Esophagus muscularis mucosa (tissue), 4 donors: ENCODE results near the gene LIPJ. TPM values are rescaled to one million over a fixed set of nuclear protein-coding genes. Genes with fewer than 3 reads are reported as not detected.

Experiments used
- DNase-seq: peaks from one replicate; pipeline ENCODE4 v3.0.0-alpha.2; 2017; ENCODE audit errors: extremely low spot score
- H3K27ac ChIP-seq, 4 donors: fragments of 200-600 bp; sonication (generic); replicated peaks in 1 of 4; 1 replicate in 3 of 4; 2 replicates in 1 of 4; pipeline ENCODE4 v1.5.1; 2016 to 2019; ENCODE audit warnings: mild to moderate bottlenecking in 1 of 4
- H3K27me3 ChIP-seq, 4 donors: fragments of 200-600 bp; sonication (generic); one replicate each; pipeline versions ENCODE4 v1.5.1 to v1.6.0; 2016 to 2019
- H3K36me3 ChIP-seq, 4 donors: fragments of 200-600 bp; sonication (generic); one replicate each; pipeline ENCODE4 v1.5.1; 2016 to 2019
- H3K4me1 ChIP-seq, 4 donors: fragments of 200-600 bp; sonication (generic); one replicate each; pipeline ENCODE4 v1.5.1; 2016 to 2019
- H3K4me3 ChIP-seq, 4 donors: fragments of 200-600 bp; sonication (generic); 1 replicate in 2 of 4; 2 replicates in 2 of 4; pipeline ENCODE4 v1.5.1; 2016 to 2019; ENCODE audit warnings: mild to moderate bottlenecking in 4 of 4, moderate library complexity in 1 of 4
- H3K9me3 ChIP-seq, 4 donors: fragments of 200-600 bp; sonication (generic); 1 replicate in 3 of 4; 2 replicates in 1 of 4; pipeline ENCODE4 v1.5.1; 2016 to 2019
- CTCF ChIP-seq, 3 experiments: fragments of 200-600 bp in 2 of 3; fragments of 450-650 bp in 1 of 3; sonication (generic) in 2 of 3; IDR thresholded peaks; one replicate each; pipeline ENCODE4 v1.5.1; 2017 to 2019; ENCODE audit warnings: antibody characterized with exemption in 3 of 3, mild to moderate bottlenecking in 2 of 3, moderate library complexity in 1 of 3
- EP300 ChIP-seq: sonication (generic); formaldehyde crosslinking; IDR thresholded peaks from one replicate; pipeline ENCODE4 v1.6.1; 2017; ENCODE audit warnings: antibody characterized with exemption
- POLR2A ChIP-seq: fragments of 450-650 bp; IDR thresholded peaks from one replicate; pipeline ENCODE4 v1.6.1; 2017; ENCODE audit warnings: antibody characterized with exemption, moderate library complexity, mild to moderate bottlenecking, low read depth
- POLR2AphosphoS5 ChIP-seq, 2 donors: sonication (generic); formaldehyde crosslinking; IDR thresholded peaks; one replicate each; pipeline ENCODE4 v1.6.1; 2017; ENCODE audit warnings: antibody characterized with exemption in 2 of 2
- WGBS: methylation state at CpG from one replicate; pipeline ENCODE4 v1.1.5; 2018; 5-methylcytosine and 5-hydroxymethylcytosine counted together
- intact Hi-C: fragments of 100-400 bp; cut with DNase I; formaldehyde crosslinking; loops from one replicate; pipeline ENCODE4 v1.15.1; 2023
- small RNA-seq, 3 donors: library from RNA; depleted of rRNA; stranded (forward); fragments of <200 nt; gene quantifications; one replicate each; pipeline ENCODE3, GENCODE V24; 2016
- total RNA-seq, 4 donors: library from RNA; depleted of rRNA; stranded (reverse); fragments of >200 nt; gene quantifications; one replicate each; pipeline versions ENCODE4 v1.1.0 to v1.2.1, GENCODE V29; 2016

The LIPJ gene
- total RNA-seq, 4 donors from 2014 or later: 0.19 TPM; not detected in 3

- WGBS: 94% methylated on average over 2 of the region's 2 CpGs
- no peak for TF ChIP-seq CTCF (IDR thresholded peaks at IDR 0.05)
- TF ChIP-seq EP300: no peak
- no peak for TF ChIP-seq POLR2AphosphoS5 (IDR thresholded peaks at IDR 0.05)
- TF ChIP-seq POLR2A: no peak
- intact Hi-C loops: no loop called here
Measured at GRCh38 chr10:88652616-88653015, 66.1 kb downstream of the LIPJ start.

More at GRCh38 chr10:88652616-88653015, 66.1 kb downstream of the LIPJ start:
- H3K27ac ChIP-seq: no peak overlapping the region
- no peak for DNase-seq
- no peaks in the 10 kb centered on the region for H3K27me3 ChIP-seq
- no peaks in the 10 kb centered on the region for H3K9me3 ChIP-seq
- no peaks in the 10 kb centered on the region for H3K36me3 ChIP-seq
- no peaks in the 10 kb centered on the region for H3K4me1 ChIP-seq
- H3K4me3 ChIP-seq: no peak overlapping the region

Small RNAs within 50 kb of the gene (small RNA-seq; reads per million reads assigned to genes)
- 0 reads per million in 3 donors for gene RF00019

Other genes with a start within 250 kb of the LIPJ start
- gene RNLS, start 3.4 kb upstream of the LIPJ start, total RNA-seq: 10 to 100 TPM in 2 of 4 donors, 1 to 10 TPM in 2; 6.7 to 12.9 (median 10.9) TPM
- not detected for gene LIPF, start 77.7 kb downstream of the LIPJ start, total RNA-seq
- gene LIPK, start 119.5 kb downstream of the LIPJ start, total RNA-seq: not detected
- gene LIPN, start 173.3 kb downstream of the LIPJ start, total RNA-seq: under 1 TPM in 1 of 4 donors, not detected in 3; 0.33 TPM
- gene LIPM, start 216.0 kb downstream of the LIPJ start, total RNA-seq: not detected